SK-N-SH (cell line): ENCODE measurements around the gene SCN11A. TPM values are rescaled to one million over a fixed set of nuclear protein-coding genes. Genes with fewer than 3 reads are reported as not detected.

ENCODE experiments used
- CTCF ChIA-PET: fragments of 300-600, 350-600 bp; formaldehyde crosslinking; extraction: SDS; loops from one replicate; lab custom pipeline; 2021; lab: Yijun Ruan, JAX
- POLR2A ChIA-PET: fragments of 350-600 bp; sonication (Branson Sonifier 250); formaldehyde crosslinking; extraction: SDS; loops from one replicate; lab custom pipeline; 2020; ENCODE audit warnings: antibody characterized with exemption, inconsistent platforms; lab: Yijun Ruan, JAX
- DNase-seq: peaks from one replicate; pipeline ENCODE4 v3.0.0; 2012
- H2AFZ ChIP-seq: fragments of 200-600 bp; sonication (generic); 2 replicates; pipeline ENCODE4 v1.8.1; 2016; ENCODE audit warnings: antibody characterized with exemption, mild to moderate bottlenecking, low read depth
- H3F3A ChIP-seq: fragments of 200-600 bp; sonication (generic); replicated peaks from 2 replicates; pipeline ENCODE3; 2016; ENCODE audit warnings: antibody characterized with exemption, mild to moderate bottlenecking; ENCODE audit not compliant: insufficient read depth
- H3K27ac ChIP-seq, 2 experiments: fragments of 200-500 bp in 1 of 2; fragments of 200-600 bp in 1 of 2; sonication (Bioruptor generic) in 1 of 2; sonication (generic), shearing (Covaris generic) in 1 of 2; 2 replicates each; pipeline versions ENCODE4 v1.5.1 to v1.6.1; 2014 to 2016; ENCODE audit warnings: low read depth in 2 of 2, inconsistent platforms in 1 of 2, low read length in 1 of 2, mild to moderate bottlenecking in 1 of 2, mixed read lengths in 1 of 2
- H3K27me3 ChIP-seq: fragments of 200-600 bp; sonication (generic), shearing (Covaris generic); 2 replicates; pipeline ENCODE4 v1.6.1; 2016; ENCODE audit warnings: mixed run types; ENCODE audit not compliant: insufficient read depth
- H3K36me3 ChIP-seq, 2 experiments: fragments of 200-500 bp in 1 of 2; fragments of 200-600 bp in 1 of 2; sonication (Bioruptor generic) in 1 of 2; sonication (generic) in 1 of 2; replicated peaks in 1 of 2; 2 replicates each; pipeline versions ENCODE3 to v1.5.1; 2014 to 2016; ENCODE audit warnings: low read length in 1 of 2, mild to moderate bottlenecking in 1 of 2; ENCODE audit not compliant: insufficient read depth in 2 of 2, control insufficient read depth in 1 of 2
- H3K4me1 ChIP-seq, 2 experiments: fragments of 200-500 bp in 1 of 2; fragments of 200-600 bp in 1 of 2; sonication (Bioruptor generic) in 1 of 2; sonication (generic), shearing (Covaris generic) in 1 of 2; 2 replicates each; pipeline versions ENCODE4 v1.5.1 to v1.6.1; 2014 to 2016; ENCODE audit warnings: low read depth in 1 of 2, low read length in 1 of 2, mixed run types in 1 of 2; ENCODE audit not compliant: insufficient read depth in 2 of 2, control insufficient read depth in 1 of 2
- H3K4me2 ChIP-seq: fragments of 200-600 bp; sonication (generic), shearing (Covaris generic); 2 replicates; pipeline ENCODE4 v1.6.1; 2017; ENCODE audit warnings: mixed run types
- H3K4me3 ChIP-seq, 2 experiments: fragments of 200-500 bp in 1 of 2; fragments of 200-600 bp in 1 of 2; sonication (Bioruptor generic) in 1 of 2; sonication (generic), shearing (Covaris generic) in 1 of 2; 2 replicates each; pipeline versions ENCODE4 v1.5.1 to v1.8.1; 2014 to 2016; ENCODE audit warnings: low read depth in 2 of 2, inconsistent platforms in 1 of 2, low read length in 1 of 2, mild to moderate bottlenecking in 1 of 2, mixed read lengths in 1 of 2, moderate library complexity in 1 of 2
- H3K79me2 ChIP-seq: fragments of 200-600 bp; sonication (generic); 2 replicates; pipeline ENCODE4 v1.8.1; 2017; ENCODE audit warnings: mild to moderate bottlenecking; ENCODE audit not compliant: insufficient read depth
- H3K9ac ChIP-seq: fragments of 200-600 bp; sonication (generic); 2 replicates; pipeline ENCODE4 v1.6.1; 2017; ENCODE audit warnings: mixed run types
- H3K9me2 ChIP-seq: fragments of 200-600 bp; sonication (generic); 2 replicates; pipeline ENCODE4 v1.6.1; 2017; ENCODE audit warnings: mixed run types
- H3K9me3 ChIP-seq: fragments of 200-600 bp; sonication (generic); 2 replicates; pipeline ENCODE4 v1.6.1; 2017; ENCODE audit warnings: mixed run types, mild to moderate bottlenecking, moderate library complexity
- H4K20me1 ChIP-seq: fragments of 200-600 bp; sonication (generic); 2 replicates; pipeline ENCODE4 v1.6.1; 2017; ENCODE audit warnings: mild to moderate bottlenecking, mixed run types; ENCODE audit not compliant: insufficient read depth
- CHD2 ChIP-seq: fragments of 150-350 bp; IDR thresholded peaks from 2 replicates; pipeline ENCODE4 v1.6.1; 2018; ENCODE audit warnings: low read length; ENCODE audit not compliant: partially characterized antibody
- ELF1 ChIP-seq: IDR thresholded peaks from 2 replicates; pipeline ENCODE4 v1.4.0; 2012
- EP300 ChIP-seq, 2 experiments: IDR thresholded peaks; 2 replicates each; pipeline versions ENCODE4 v1.4.0 to v1.6.1; 2012; ENCODE audit warnings: borderline replicate concordance in 1 of 2, low read depth in 1 of 2, low read length in 1 of 2
- EZH2phosphoT487 ChIP-seq: fragments of 200-600 bp; sonication (generic); IDR thresholded peaks from 2 replicates; pipeline ENCODE4 v1.6.1; 2017; ENCODE audit warnings: low read depth, mixed run types, mild to moderate bottlenecking, antibody characterized with exemption, moderate library complexity, borderline replicate concordance
- FOSL2 ChIP-seq: IDR thresholded peaks from 2 replicates; pipeline ENCODE4 v1.4.0; 2012; ENCODE audit warnings: low read depth, mild to moderate bottlenecking, moderate library complexity, borderline replicate concordance
- FOXJ3 ChIP-seq: sonication (generic); formaldehyde crosslinking; IDR thresholded peaks from 2 replicates; pipeline ENCODE4 v1.5.1; 2020; ENCODE audit warnings: mild to moderate bottlenecking, missing genetic modification reagents
- GATA2 ChIP-seq: sonication (generic); formaldehyde crosslinking; IDR thresholded peaks from 2 replicates; pipeline ENCODE4 v1.5.0; 2020; ENCODE audit warnings: mild to moderate bottlenecking, missing genetic modification reagents
- JUND ChIP-seq: IDR thresholded peaks from 2 replicates; pipeline ENCODE4 v1.4.0; 2012
- MEF2A ChIP-seq: IDR thresholded peaks from 2 replicates; pipeline ENCODE4 v1.4.0; 2012; ENCODE audit warnings: low read depth, borderline replicate concordance
- NFIC ChIP-seq: IDR thresholded peaks from 2 replicates; pipeline ENCODE4 v1.4.0; 2012; ENCODE audit warnings: borderline replicate concordance
- NRF1 ChIP-seq: IDR thresholded peaks from 2 replicates; pipeline ENCODE4 v1.6.1; 2012; ENCODE audit warnings: low read depth, mild to moderate bottlenecking, low read length
- POLR2AphosphoS5 ChIP-seq: IDR thresholded peaks from 2 replicates; pipeline ENCODE4 v1.6.1; 2012; ENCODE audit warnings: low read depth, low read length
- RAD21 ChIP-seq: IDR thresholded peaks from 2 replicates; pipeline ENCODE4 v1.6.1; 2012; ENCODE audit warnings: mild to moderate bottlenecking, low read length
- SMC3 ChIP-seq: IDR thresholded peaks from 2 replicates; pipeline ENCODE4 v1.6.1; 2012; ENCODE audit warnings: low read depth, low read length, improper control_type of control experiment
- TAF1 ChIP-seq: IDR thresholded peaks from 2 replicates; pipeline ENCODE4 v1.6.1; 2012; ENCODE audit warnings: low read depth, mild to moderate bottlenecking, low read length, moderate library complexity, borderline replicate concordance
- TCF12 ChIP-seq: IDR thresholded peaks from 2 replicates; pipeline ENCODE4 v1.4.0; 2012
- TEAD4 ChIP-seq: IDR thresholded peaks from 2 replicates; pipeline ENCODE4 v1.4.0; 2012; ENCODE audit warnings: mild to moderate bottlenecking, borderline replicate concordance; ENCODE audit not compliant: insufficient read depth
- WGBS: methylation state at CpG from one replicate; pipeline ENCODE4 v1.1.6; 2017; ENCODE audit warnings: low lambda C conversion rate; 5-methylcytosine and 5-hydroxymethylcytosine counted together
- polyA plus RNA-seq, 3 experiments: library from polyadenylated mRNA; depleted of rRNA; stranded (reverse); fragments of >200 nt; gene quantifications; 2 replicates each; pipeline ENCODE4 v1.2.3, GENCODE V29; 2012
- TF ChIP-seq, protein P1 (sequence below): IDR thresholded peaks from 2 replicates; pipeline ENCODE4 v1.6.1; 2012; ENCODE audit warnings: mild to moderate bottlenecking, low read depth, low read length, moderate library complexity
- TF ChIP-seq, protein P2 (sequence below): fragments of 150-350 bp; IDR thresholded peaks from 2 replicates; pipeline ENCODE4 v1.6.1; 2016; ENCODE audit warnings: mild to moderate bottlenecking, low read depth, low read length
- TF ChIP-seq, protein P3 (sequence below): IDR thresholded peaks from 2 replicates; pipeline ENCODE4; 2012
- TF ChIP-seq, protein P4 (sequence below): IDR thresholded peaks from 2 replicates; pipeline ENCODE4 v1.4.0; 2012; ENCODE audit warnings: low read depth

SCN11A gene
- polyA plus RNA-seq, 1 of the 3 experiments (the other 2 are of a cell fraction), result 0.02 TPM

DNA sequence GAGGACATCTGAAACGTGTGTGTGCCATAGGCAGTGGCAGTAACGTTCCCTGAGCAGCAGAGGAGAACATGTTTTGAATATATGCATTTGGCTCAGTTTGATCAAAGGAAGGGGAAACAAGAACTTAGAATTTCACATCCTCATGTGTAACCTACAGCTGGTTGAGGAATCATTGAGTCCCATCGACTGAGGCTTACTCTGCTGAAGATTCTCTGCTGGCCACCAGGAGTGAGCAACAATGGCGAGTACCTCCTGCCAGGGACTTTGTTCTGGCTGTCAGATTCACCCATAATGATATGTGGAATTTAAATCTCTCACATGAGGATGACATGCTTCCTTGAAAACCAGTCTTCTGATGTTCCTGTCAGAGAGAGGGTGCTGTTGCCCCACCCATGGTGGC is 34.4 kb upstream of the SCN11A start (continued):
- TF ChIP-seq, protein P1, sequence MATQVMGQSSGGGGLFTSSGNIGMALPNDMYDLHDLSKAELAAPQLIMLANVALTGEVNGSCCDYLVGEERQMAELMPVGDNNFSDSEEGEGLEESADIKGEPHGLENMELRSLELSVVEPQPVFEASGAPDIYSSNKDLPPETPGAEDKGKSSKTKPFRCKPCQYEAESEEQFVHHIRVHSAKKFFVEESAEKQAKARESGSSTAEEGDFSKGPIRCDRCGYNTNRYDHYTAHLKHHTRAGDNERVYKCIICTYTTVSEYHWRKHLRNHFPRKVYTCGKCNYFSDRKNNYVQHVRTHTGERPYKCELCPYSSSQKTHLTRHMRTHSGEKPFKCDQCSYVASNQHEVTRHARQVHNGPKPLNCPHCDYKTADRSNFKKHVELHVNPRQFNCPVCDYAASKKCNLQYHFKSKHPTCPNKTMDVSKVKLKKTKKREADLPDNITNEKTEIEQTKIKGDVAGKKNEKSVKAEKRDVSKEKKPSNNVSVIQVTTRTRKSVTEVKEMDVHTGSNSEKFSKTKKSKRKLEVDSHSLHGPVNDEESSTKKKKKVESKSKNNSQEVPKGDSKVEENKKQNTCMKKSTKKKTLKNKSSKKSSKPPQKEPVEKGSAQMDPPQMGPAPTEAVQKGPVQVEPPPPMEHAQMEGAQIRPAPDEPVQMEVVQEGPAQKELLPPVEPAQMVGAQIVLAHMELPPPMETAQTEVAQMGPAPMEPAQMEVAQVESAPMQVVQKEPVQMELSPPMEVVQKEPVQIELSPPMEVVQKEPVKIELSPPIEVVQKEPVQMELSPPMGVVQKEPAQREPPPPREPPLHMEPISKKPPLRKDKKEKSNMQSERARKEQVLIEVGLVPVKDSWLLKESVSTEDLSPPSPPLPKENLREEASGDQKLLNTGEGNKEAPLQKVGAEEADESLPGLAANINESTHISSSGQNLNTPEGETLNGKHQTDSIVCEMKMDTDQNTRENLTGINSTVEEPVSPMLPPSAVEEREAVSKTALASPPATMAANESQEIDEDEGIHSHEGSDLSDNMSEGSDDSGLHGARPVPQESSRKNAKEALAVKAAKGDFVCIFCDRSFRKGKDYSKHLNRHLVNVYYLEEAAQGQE, result no peak
- TF ChIP-seq NFIC (no peak), GATA2 (CRISPR knock-in tag) (no peak), RAD21 (no peak), ELF1 (no peak), TEAD4 (no peak), NRF1 (no peak), POLR2AphosphoS5 (no peak), FOSL2 (no peak)
- TF ChIP-seq, protein P2, sequence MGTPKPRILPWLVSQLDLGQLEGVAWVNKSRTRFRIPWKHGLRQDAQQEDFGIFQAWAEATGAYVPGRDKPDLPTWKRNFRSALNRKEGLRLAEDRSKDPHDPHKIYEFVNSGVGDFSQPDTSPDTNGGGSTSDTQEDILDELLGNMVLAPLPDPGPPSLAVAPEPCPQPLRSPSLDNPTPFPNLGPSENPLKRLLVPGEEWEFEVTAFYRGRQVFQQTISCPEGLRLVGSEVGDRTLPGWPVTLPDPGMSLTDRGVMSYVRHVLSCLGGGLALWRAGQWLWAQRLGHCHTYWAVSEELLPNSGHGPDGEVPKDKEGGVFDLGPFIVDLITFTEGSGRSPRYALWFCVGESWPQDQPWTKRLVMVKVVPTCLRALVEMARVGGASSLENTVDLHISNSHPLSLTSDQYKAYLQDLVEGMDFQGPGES, result no peak

DNA sequence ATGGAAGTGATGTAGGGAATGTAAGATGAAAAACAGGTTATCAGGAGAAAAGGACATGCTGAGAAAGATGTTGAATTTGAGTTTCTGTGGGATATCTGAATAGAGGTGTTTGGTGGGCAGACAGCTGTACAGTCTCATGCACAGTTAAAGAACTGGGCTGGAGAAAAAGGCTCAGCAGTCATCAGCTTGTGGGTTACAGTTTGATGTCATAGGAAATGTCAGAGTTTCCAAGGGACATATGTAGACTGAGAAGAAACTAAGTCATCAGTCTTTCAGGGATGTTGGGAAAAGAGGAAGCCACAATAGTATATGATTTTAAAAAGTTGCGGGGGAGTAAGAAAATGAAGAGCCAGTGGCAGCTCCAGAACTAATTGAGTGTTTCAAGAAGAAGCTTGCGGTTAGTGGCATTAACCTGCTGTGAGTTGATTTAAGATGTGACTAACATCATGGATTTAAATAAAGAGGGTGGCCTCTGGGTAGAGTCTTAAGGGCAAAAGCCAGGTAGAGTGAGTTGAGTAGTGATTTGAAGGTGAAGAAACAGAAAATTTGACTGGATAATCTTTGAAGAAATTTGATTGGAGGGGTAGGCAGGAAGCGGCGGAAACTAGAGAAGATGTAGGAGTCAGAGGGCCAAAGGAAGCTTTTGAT is 31.0 kb upstream of the SCN11A start:
- 100% methylated on average over 4 of the region's 4 CpGs for WGBS
- Histone ChIP-seq H4K20me1 (no peaks in the 10 kb centered on the region), H3K27me3 (no peaks in the 10 kb centered on the region), H3K4me2 (no peak overlapping the region), H3K79me2 (no peaks in the 10 kb centered on the region), H3K27ac (no peak overlapping the region), H3K9me2 (no peaks in the 10 kb centered on the region), H3K36me3 (peaks cover 46 to 57% of the 10 kb centered on the region in 2 experiments), H3K4me1 (no peaks in the 10 kb centered on the region), H3K9ac (no peak overlapping the region), H3K9me3 (no peaks in the 10 kb centered on the region), H3K4me3 (no peak overlapping the region), H3F3A (no peaks in the 10 kb centered on the region), H2AFZ (no peak overlapping the region)
- ChIA-PET POLR2A (no interaction called here), CTCF (interaction anchor here (1.2 to 1.5 kb wide), 3 partner anchors 16 to 206 kb away, joined by 3 to 4 read pairs (median 3); no protein-coding TSS in a partner anchor)
- DNase-seq, result no peak
- TF ChIP-seq TEAD4, result no peak
- TF ChIP-seq JUND, result no peak
- TF ChIP-seq, protein P3, sequence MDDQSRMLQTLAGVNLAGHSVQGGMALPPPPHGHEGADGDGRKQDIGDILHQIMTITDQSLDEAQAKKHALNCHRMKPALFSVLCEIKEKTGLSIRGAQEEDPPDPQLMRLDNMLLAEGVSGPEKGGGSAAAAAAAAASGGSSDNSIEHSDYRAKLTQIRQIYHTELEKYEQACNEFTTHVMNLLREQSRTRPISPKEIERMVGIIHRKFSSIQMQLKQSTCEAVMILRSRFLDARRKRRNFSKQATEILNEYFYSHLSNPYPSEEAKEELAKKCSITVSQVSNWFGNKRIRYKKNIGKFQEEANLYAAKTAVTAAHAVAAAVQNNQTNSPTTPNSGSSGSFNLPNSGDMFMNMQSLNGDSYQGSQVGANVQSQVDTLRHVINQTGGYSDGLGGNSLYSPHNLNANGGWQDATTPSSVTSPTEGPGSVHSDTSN, result no peak
- no peak for TF ChIP-seq TAF1
- TF ChIP-seq EZH2phosphoT487, result no peak
- no peak for TF ChIP-seq MEF2A
- no peak for TF ChIP-seq CHD2
- no peak for TF ChIP-seq EP300 (IDR thresholded peaks at IDR 0.05; ENCODE audit: borderline replicate concordance in 1 of 2, low read depth in 1 of 2, low read length in 1 of 2)
- TF ChIP-seq FOXJ3, result no peak
- TF ChIP-seq SMC3, result no peak
- TF ChIP-seq, protein P4, sequence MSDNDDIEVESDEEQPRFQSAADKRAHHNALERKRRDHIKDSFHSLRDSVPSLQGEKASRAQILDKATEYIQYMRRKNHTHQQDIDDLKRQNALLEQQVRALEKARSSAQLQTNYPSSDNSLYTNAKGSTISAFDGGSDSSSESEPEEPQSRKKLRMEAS, result no peak
- TF ChIP-seq TCF12, result no peak
- TF ChIP-seq, all 33 proteins: peak for 0
